ENCODE data around the gene FLNC.

Gene FLNC

GRCh38 chr7:128829391-128830166, 627 bp upstream of the FLNC start:
- H3K9me3 Mint-ChIP-seq: no peaks in the 10 kb centered on the region
- no peak for DNase-seq
- H3K27me3 Mint-ChIP-seq: peaks cover 47 to 84% of the 10 kb centered on the region in 2 donors
- no peak overlapping the region for H3K27ac Mint-ChIP-seq
- peaks cover 2% of the 10 kb centered on the region for H3K36me3 Mint-ChIP-seq (ENCODE audit: insufficient read depth)
- H3K4me1 Mint-ChIP-seq (ENCODE audit: low read depth in 2 of 2): peaks cover 5 to 13% of the 10 kb centered on the region in 2 donors
- peak overlapping the region; percentile 22 to 83 for H3K4me3 Mint-ChIP-seq
- ATAC-seq (replicated peaks): no peak

GRCh38 chr7:128831178-128831993, 1.2 kb downstream of the FLNC start:
- peaks cover 47 to 79% of the 10 kb centered on the region in 2 donors for H3K27me3 Mint-ChIP-seq
- peaks cover 2% of the 10 kb centered on the region for H3K36me3 Mint-ChIP-seq (ENCODE audit: insufficient read depth)
- peak overlapping the region in 1 of 2 donors; percentile 59 for H3K27ac Mint-ChIP-seq
- H3K4me3 Mint-ChIP-seq: peak overlapping the region; percentile 78 to 83
- peaks cover 5 to 13% of the 10 kb centered on the region in 2 donors for H3K4me1 Mint-ChIP-seq (ENCODE audit: low read depth in 2 of 2)
- H3K9me3 Mint-ChIP-seq: no peaks in the 10 kb centered on the region
- ATAC-seq (replicated peaks) (peak; percentile 20), DNase-seq (no peak)

- peaks cover 5 to 13% of the 10 kb centered on the region in 2 donors for H3K4me1 Mint-ChIP-seq (ENCODE audit: low read depth in 2 of 2)
- H3K4me3 Mint-ChIP-seq: peak overlapping the region in 1 of 2 donors; percentile 31
- ATAC-seq (replicated peaks): no peak
- DNase-seq: no peak
- H3K9me3 Mint-ChIP-seq: no peaks in the 10 kb centered on the region
- peaks cover 40 to 76% of the 10 kb centered on the region in 2 donors for H3K27me3 Mint-ChIP-seq
- peaks cover 2% of the 10 kb centered on the region for H3K36me3 Mint-ChIP-seq (ENCODE audit: insufficient read depth)
- H3K27ac Mint-ChIP-seq: no peak overlapping the region
Measured at GRCh38 chr7:128831994-128832879, 2.0 kb downstream of the FLNC start.

- H3K27me3 Mint-ChIP-seq: peaks cover 35 to 71% of the 10 kb centered on the region in 2 donors
- H3K9me3 Mint-ChIP-seq: no peaks in the 10 kb centered on the region
- peaks cover 5 to 13% of the 10 kb centered on the region in 2 donors for H3K4me1 Mint-ChIP-seq (ENCODE audit: low read depth in 2 of 2)
- DNase-seq (no peak), ATAC-seq (replicated peaks) (no peak)
- H3K27ac Mint-ChIP-seq: no peak overlapping the region
- no peak overlapping the region for H3K4me3 Mint-ChIP-seq
- peaks cover 2% of the 10 kb centered on the region for H3K36me3 Mint-ChIP-seq (ENCODE audit: insufficient read depth)
Measured at GRCh38 chr7:128832880-128833147, 2.6 kb downstream of the FLNC start.

GRCh38 chr7:128833148-128833945, 3.1 kb downstream of the FLNC start:
- Mint-ChIP-seq H3K36me3 (ENCODE audit: insufficient read depth) (peaks cover 2% of the 10 kb centered on the region), H3K27me3 (peaks cover 29 to 65% of the 10 kb centered on the region in 2 donors), H3K4me3 (no peak overlapping the region), H3K27ac (no peak overlapping the region), H3K4me1 (ENCODE audit: low read depth in 2 of 2) (peaks cover 5 to 13% of the 10 kb centered on the region in 2 donors), H3K9me3 (no peaks in the 10 kb centered on the region)
- no peak for ATAC-seq (replicated peaks)
- no peak for DNase-seq

GRCh38 chr7:128833946-128834325, 3.7 kb downstream of the FLNC start:
- ATAC-seq (replicated peaks): no peak
- Mint-ChIP-seq H3K4me1 (ENCODE audit: low read depth in 2 of 2) (peaks cover 5 to 13% of the 10 kb centered on the region in 2 donors), H3K9me3 (no peaks in the 10 kb centered on the region), H3K27ac (no peak overlapping the region), H3K27me3 (peaks cover 25 to 59% of the 10 kb centered on the region in 2 donors), H3K4me3 (no peak overlapping the region), H3K36me3 (ENCODE audit: insufficient read depth) (peaks cover under 1% of the 10 kb centered on the region)
- DNase-seq: no peak

GRCh38 chr7:128835231-128835751, 5.1 kb downstream of the FLNC start:
- Mint-ChIP-seq H3K36me3 (ENCODE audit: insufficient read depth) (no peaks in the 10 kb centered on the region), H3K4me3 (no peak overlapping the region), H3K4me1 (ENCODE audit: low read depth in 2 of 2) (peaks cover 5 to 8% of the 10 kb centered on the region in 2 donors), H3K27me3 (peaks cover 15 to 49% of the 10 kb centered on the region in 2 donors), H3K9me3 (no peaks in the 10 kb centered on the region), H3K27ac (no peak overlapping the region)
- no peak for ATAC-seq (replicated peaks)
- DNase-seq: no peak

- H3K9me3 Mint-ChIP-seq: no peaks in the 10 kb centered on the region
- H3K4me3 Mint-ChIP-seq: no peak overlapping the region
- H3K27ac Mint-ChIP-seq: peak overlapping the region in 1 of 2 donors; percentile 5
- no peaks in the 10 kb centered on the region for H3K36me3 Mint-ChIP-seq (ENCODE audit: insufficient read depth)
- peaks cover 10 to 47% of the 10 kb centered on the region in 2 donors for H3K27me3 Mint-ChIP-seq
- peaks cover 0 to 3% of the 10 kb centered on the region in 2 donors for H3K4me1 Mint-ChIP-seq (ENCODE audit: low read depth in 2 of 2)
- DNase-seq: no peak
- ATAC-seq (replicated peaks): no peak
Measured at GRCh38 chr7:128835790-128836641, 5.8 kb downstream of the FLNC start.

GRCh38 chr7:128836729-128837348, 6.6 kb downstream of the FLNC start:
- no peaks in the 10 kb centered on the region for H3K9me3 Mint-ChIP-seq

GRCh38 chr7:128837521-128837921, 7.3 kb downstream of the FLNC start:
- peaks cover 0 to 32% of the 10 kb centered on the region in 2 donors for H3K27me3 Mint-ChIP-seq
- no peaks in the 10 kb centered on the region for H3K9me3 Mint-ChIP-seq
- DNase-seq (no peak), ATAC-seq (replicated peaks) (no peak)
- H3K27ac Mint-ChIP-seq: no peak overlapping the region
- H3K4me3 Mint-ChIP-seq: no peak overlapping the region
- H3K4me1 Mint-ChIP-seq (ENCODE audit: low read depth in 2 of 2): peaks cover 0 to 1% of the 10 kb centered on the region in 2 donors
- H3K36me3 Mint-ChIP-seq (ENCODE audit: insufficient read depth): no peaks in the 10 kb centered on the region

More at GRCh38 chr7:128836729-128837348, 6.6 kb downstream of the FLNC start:
- H3K4me3 Mint-ChIP-seq: no peak overlapping the region
- ATAC-seq (replicated peaks): no peak
- H3K36me3 Mint-ChIP-seq (ENCODE audit: insufficient read depth): no peaks in the 10 kb centered on the region
- peaks cover 7 to 39% of the 10 kb centered on the region in 2 donors for H3K27me3 Mint-ChIP-seq
- peak overlapping the region in 1 of 2 donors; percentile 5 for H3K27ac Mint-ChIP-seq
- no peak for DNase-seq
- no peaks in the 10 kb centered on the region for H3K4me1 Mint-ChIP-seq (ENCODE audit: low read depth in 2 of 2)

GRCh38 chr7:128838109-128838779, 8.0 kb downstream of the FLNC start:
- DNase-seq (no peak), ATAC-seq (replicated peaks) (no peak)
- peaks cover 0 to 24% of the 10 kb centered on the region in 2 donors for H3K27me3 Mint-ChIP-seq
- no peaks in the 10 kb centered on the region for H3K9me3 Mint-ChIP-seq
- H3K4me1 Mint-ChIP-seq (ENCODE audit: low read depth in 2 of 2): peaks cover 0 to 1% of the 10 kb centered on the region in 2 donors
- H3K27ac Mint-ChIP-seq: no peak overlapping the region
- H3K4me3 Mint-ChIP-seq: no peak overlapping the region
- no peaks in the 10 kb centered on the region for H3K36me3 Mint-ChIP-seq (ENCODE audit: insufficient read depth)
